ENCODE results near the gene HACD2. TPM values are rescaled to one million over a fixed set of nuclear protein-coding genes. Genes with fewer than 3 reads are reported as not detected.

HACD2 gene
- total RNA-seq, 1 donor from 2014 or later = 47.9 TPM

GRCh38 chr3:123447416-123447748, 137.5 kb downstream of the HACD2 start:
- no peak for DNase-seq (ENCODE audit: low spot score)

- no peak for DNase-seq (ENCODE audit: low spot score)
Observed at GRCh38 chr3:123446610-123447109, 138.2 kb downstream of the HACD2 start.

GRCh38 chr3:123446210-123446609, 138.6 kb downstream of the HACD2 start:
- no peak for DNase-seq (ENCODE audit: low spot score)

- no peak for DNase-seq (ENCODE audit: low spot score)
Observed at GRCh38 chr3:123445702-123446101, 139.2 kb downstream of the HACD2 start.

GRCh38 chr3:123444744-123445143, 140.1 kb downstream of the HACD2 start:
- no peak for DNase-seq (ENCODE audit: low spot score)

- DNase-seq (ENCODE audit: low spot score) = no peak
Observed at GRCh38 chr3:123444023-123444422, 140.8 kb downstream of the HACD2 start.

GRCh38 chr3:123442908-123443307, 141.9 kb downstream of the HACD2 start:
- DNase-seq (ENCODE audit: low spot score) = no peak

GRCh38 chr3:123442125-123442524, 142.7 kb downstream of the HACD2 start:
- DNase-seq (ENCODE audit: low spot score) = no peak

Other genes with a start within 250 kb of the HACD2 start
- 25.8 TPM for gene ADCY5, start 136.0 kb downstream of the HACD2 start, total RNA-seq

Data from mucosa of gallbladder (tissue), 1 donor.